Measurements from ENCODE around the gene PORCN.
A peak's percentile ranks its signal among the peaks of the same experiment; 100 is the strongest.
"Not testable (repeated sequence)": the region's sequence is repeated elsewhere in the genome, so short reads cannot be mapped to it uniquely, and the experiment has no call there.

Gene PORCN

DNA sequence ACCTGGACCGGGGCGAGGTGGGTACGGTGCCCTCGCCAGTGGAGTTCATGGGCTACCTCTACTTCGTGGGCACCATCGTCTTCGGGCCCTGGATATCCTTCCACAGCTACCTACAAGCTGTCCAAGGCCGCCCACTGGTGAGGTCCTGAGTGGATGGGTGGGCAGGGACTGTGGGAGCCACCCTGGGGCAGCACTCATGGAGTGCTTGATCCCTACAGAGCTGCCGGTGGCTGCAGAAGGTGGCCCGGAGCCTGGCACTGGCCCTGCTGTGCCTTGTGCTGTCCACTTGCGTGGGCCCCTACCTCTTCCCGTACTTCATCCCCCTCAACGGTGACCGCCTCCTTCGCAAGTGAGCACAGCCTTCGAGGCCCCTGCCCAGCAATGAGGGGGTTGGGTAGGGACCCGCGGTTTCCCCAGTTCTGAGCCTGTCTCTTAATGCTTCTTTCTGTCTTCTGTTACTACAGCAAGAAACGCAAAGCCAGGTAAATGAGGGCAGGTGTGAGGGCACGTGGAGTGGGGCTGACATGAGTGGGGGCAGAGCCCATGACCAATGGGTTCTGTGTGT is 3.7 kb downstream of the PORCN start:
- DNase-seq (ENCODE audit: low read depth in 2 of 2) = no peak

GRCh38 chrX:48513670-48514069 is 4.9 kb downstream of the PORCN start:
- no peak for DNase-seq (ENCODE audit: low read depth in 2 of 2)

GRCh38 chrX:48514126-48514806 is 5.5 kb downstream of the PORCN start:
- no peak for DNase-seq (ENCODE audit: low read depth in 2 of 2)

DNA sequence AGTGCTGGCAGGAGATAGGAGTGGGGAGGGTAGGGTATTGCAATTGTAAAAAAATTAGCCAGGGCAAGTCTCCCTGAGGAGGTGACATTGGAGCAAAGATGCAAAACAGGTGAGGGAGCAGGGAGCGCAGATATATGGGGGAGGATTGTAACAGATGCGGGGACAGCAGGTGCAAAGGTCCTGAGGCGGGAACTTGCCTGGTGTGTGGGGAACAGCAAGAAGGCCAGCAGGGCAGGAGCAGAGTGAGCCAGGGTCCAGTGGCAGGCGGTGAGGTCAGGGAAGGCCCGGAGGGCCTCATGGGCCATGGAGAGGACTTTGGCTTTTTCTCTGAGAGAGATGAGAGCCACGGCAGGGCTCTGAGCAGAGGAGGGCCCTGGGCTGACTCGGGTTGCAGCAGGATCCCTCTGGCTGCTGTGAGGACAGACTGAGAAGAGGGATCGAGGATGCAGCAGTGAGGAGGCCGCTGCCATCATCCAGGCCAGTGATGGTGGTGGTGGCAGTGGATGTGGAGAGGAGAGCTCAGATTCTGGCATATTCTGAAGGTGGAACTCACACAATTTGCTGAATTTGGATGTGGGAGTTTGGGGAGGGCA is 6.2 kb downstream of the PORCN start:
- DNase-seq (ENCODE audit: low read depth in 2 of 2) = no peak

- no peak for DNase-seq (ENCODE audit: low read depth in 2 of 2)
Measured at GRCh38 chrX:48515842-48516241, 7.0 kb downstream of the PORCN start.

GRCh38 chrX:48516285-48516684 is 7.5 kb downstream of the PORCN start:
- DNase-seq (ENCODE audit: low read depth in 2 of 2) = no peak

GRCh38 chrX:48516987-48517386 is 8.2 kb downstream of the PORCN start:
- DNase-seq (ENCODE audit: low read depth in 2 of 2) = no peak

GRCh38 chrX:48519481-48519880 is 10.7 kb downstream of the PORCN start:
- not testable (repeated sequence) for DNase-seq (ENCODE audit: low read depth in 2 of 2)

GRCh38 chrX:48520455-48520854 is 11.7 kb downstream of the PORCN start:
- DNase-seq (ENCODE audit: low read depth in 2 of 2) = no peak

DNA sequence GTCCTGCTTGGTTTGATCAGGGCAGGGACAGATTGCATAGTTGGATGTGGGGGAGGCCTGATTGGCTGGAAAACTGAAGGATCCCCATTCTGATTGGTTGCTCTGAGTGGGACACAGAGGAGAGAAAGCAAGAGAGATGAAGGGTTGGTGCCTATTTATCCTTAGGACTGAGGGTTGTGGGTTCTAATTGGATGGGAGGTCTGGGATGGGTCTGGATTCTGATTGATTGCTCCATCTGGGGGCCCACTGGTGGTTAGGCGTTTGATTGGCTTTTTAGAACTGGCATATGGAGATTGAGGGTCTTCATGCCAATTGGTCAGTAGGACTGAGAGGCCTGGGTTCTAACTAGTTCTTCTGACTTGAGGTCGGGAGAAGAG is 12.2 kb downstream of the PORCN start:
- DNase-seq (ENCODE audit: low read depth in 2 of 2) = no peak

DNA sequence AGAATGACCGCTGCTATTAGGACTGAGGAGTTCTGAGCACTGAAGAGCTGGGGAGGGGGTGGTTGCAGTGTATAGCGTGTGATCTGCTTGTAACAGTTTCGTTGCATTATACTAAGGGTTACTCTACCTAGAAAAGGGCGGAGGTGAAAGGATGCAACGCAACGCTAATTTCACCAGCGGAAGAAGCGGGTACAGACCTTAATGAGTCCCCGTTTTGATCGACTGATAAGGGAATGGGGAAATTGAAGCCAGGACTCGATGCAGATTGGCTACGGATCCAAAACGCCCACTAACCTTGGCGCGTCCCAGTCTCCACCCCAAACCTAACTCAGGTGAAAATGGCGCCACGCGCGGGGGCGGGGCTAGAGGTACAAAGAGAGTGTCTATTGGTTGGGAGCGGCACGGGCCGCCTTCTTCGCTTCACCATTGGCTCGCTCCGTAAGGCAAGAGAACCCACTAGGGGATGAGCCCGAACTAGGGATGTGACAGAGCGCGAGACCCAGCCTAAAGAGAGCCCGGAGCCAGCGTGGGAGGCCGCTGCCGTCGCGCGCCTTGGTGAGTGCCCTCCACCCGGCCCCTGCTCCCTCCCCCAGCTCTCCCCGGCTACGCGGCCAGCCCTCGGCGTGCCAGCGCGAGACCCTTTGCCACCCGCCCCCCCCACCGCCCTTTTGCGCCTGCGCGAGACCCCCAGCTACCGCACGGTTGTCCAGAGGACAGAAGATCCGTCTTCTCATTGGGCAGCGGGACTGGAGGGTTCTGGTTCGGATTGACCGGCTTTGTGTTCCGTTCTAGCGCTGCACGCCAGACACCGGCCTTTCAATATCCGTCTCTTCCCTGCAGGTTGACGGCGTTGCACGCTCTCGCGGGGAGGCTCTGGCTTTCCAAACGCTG is 12.8 kb downstream of the PORCN start, which contains the start of gene EBP:
EBP (plus strand) TSS at position 456 of the 891 bp plus-strand sequence. CDS start 1,964 bp downstream, outside the sequence.
- peak; percentile 51 to 53 for DNase-seq (ENCODE audit: low read depth in 2 of 2)

GRCh38 chrX:48522291-48522690 is 13.5 kb downstream of the PORCN start:
- DNase-seq (ENCODE audit: low read depth in 2 of 2) = no peak

GRCh38 chrX:48523682-48524081 is 14.9 kb downstream of the PORCN start:
- DNase-seq (ENCODE audit: low read depth in 2 of 2) = no peak

- DNase-seq (ENCODE audit: low read depth in 2 of 2) = not testable (repeated sequence)
Measured at GRCh38 chrX:48525853-48526252, 17.1 kb downstream of the PORCN start.

DNA sequence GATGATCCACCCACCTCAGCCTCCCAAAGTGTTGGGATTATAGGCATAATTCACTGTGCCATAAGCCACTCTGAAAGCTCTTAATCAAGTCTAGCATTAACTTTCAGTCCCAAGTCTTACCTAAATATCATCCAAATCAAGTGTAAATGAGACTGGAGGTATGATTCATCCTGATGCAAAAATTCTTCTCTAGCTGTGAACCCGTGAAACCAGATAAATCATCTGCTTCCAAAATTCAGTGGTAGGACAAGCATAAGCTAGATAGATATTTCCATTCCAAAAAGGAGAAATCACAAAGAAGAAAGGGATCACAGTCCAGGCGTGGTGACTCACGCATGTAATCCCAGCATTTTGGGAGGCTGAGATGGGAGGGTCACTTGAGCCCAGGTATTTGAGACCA is 21.9 kb downstream of the PORCN start:
- no peak for DNase-seq (ENCODE audit: low read depth in 2 of 2)

DNA sequence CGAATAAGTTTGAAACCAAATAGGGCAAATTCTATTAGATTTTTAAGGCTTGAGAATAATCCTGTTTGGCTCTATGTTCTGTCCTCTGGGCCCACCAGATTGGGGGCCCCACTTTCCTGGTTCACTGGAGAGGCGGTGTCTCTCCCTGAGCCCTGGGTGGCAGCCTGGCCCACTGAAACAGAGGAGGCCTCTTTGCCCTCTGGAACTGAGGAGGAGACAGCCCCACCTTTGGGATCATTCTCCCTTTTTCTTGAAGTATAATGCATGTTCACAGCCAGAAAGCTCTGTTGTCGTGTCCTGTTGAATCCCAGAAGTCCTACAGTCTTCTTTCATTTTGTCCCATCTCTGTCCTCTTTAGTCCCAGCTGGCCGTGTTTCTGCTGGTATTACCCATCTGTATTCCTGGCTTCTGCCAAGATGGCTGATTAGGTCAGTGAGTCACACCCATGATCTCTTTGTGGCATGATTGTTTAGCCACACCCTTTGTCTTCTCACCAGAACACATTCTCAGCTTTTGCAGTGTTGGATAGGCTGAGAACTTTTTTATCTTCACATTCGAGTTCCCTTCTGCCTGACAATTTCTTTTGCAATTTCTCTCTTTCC is 22.7 kb downstream of the PORCN start:
- no peak for DNase-seq (ENCODE audit: low read depth in 2 of 2)

GRCh38 chrX:48532161-48532560 is 23.4 kb downstream of the PORCN start:
- no peak for DNase-seq (ENCODE audit: low read depth in 2 of 2)

DNA sequence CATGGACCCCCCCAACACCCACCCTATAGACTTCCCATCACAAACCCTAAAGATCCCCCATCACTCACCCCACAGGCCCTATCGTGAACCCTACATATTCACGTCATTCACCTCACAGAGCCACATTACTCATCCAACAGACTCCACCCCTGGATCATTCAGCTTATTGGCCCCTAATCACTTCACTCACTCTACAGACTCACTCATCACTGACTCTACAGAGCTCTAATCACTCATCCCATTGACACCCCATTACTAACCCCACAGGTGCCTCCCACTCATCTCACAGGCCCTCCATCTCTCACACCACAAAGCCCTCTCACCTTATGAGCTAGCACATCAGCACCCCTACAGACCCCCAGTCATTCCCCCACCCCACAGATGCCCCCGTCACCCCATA is 24.4 kb downstream of the PORCN start:
- no peak for DNase-seq (ENCODE audit: low read depth in 2 of 2)

GRCh38 chrX:48538641-48539344 is 30.0 kb downstream of the PORCN start:
- no peak for DNase-seq (ENCODE audit: low read depth in 2 of 2)

DNA sequence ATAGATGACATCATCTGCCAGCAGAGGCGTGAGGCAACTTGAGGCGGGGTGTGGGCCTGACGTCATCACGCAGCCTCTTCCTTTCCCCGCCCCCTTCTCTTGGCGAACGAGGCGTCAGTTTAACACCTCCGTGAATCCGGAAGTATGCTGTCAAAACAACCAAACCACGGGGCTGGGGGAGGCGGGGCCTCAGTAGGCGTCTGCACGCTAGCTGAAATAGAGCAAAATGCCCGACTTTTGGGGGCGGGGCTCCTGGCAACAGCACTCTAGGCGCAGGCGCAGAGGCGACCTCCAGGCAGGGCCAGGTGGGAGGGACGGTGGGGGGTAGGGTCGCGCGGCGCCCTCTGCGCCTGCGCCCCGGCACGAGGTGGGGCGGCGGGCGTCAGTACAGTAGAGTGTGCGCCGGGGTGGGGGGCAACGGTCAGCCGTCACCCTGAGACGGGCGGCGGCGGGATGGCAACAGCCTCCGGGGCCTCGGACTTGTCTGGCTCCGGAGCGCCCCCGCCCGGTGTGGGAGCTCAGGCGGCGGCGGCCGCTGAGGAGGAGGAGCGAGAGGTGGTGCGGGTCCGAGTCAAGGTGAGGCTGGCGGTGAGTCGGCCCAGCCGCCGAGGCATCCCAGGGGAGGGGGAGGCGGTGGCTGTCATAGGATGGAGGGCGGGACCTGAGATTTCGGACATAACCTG is 30.7 kb downstream of the PORCN start, which contains the start of gene TBC1D25:
TBC1D25 (plus strand) TSS at position 370 of the 683 bp plus-strand sequence; CDS start at position 454, 84 bp downstream.
- DNase-seq (ENCODE audit: low read depth in 2 of 2) = peak; percentile 93

DNA sequence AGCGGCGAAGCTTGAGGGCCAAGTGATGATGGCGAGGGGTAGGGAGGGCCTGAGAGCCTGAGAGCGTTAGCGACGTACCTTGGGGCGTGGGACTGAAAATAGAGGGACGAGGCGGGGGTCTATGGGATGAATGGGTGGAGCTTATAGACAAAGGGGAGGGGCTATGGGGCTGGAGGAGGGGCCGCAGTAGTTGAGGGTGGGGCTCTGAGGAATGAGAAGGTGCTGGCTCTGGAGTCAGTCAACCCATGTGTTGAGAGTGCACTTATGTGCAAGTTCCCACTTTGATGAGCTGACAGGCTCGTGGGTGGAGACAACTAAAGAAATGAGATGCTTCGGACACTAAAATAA is 31.2 kb downstream of the PORCN start:
- no peak for DNase-seq (ENCODE audit: low read depth in 2 of 2)
